Ishikawa (cell line): ENCODE measurements around the gene PDE4B.

Experiments used
- CEBPB ChIP-seq: IDR thresholded peaks from 2 replicates; pipeline ENCODE4 v1.6.1; 2012
- CREB1 ChIP-seq: IDR thresholded peaks from 2 replicates; pipeline ENCODE4 v1.6.1; 2012; ENCODE audit warnings: low read depth
- EGR1 ChIP-seq: IDR thresholded peaks from 2 replicates; pipeline ENCODE4 v1.6.1; 2012
- EP300 ChIP-seq: IDR thresholded peaks from 2 replicates; pipeline ENCODE4 v1.6.1; 2012; ENCODE audit warnings: borderline replicate concordance
- FOXM1 ChIP-seq: IDR thresholded peaks from 2 replicates; pipeline ENCODE4 v1.6.1; 2012; ENCODE audit warnings: low read depth, borderline replicate concordance
- NFIC ChIP-seq: IDR thresholded peaks from 2 replicates; pipeline ENCODE4 v1.6.1; 2012
- RAD21 ChIP-seq: IDR thresholded peaks from 2 replicates; pipeline ENCODE4 v1.6.1; 2012; ENCODE audit warnings: low read depth
- TAF1 ChIP-seq: IDR thresholded peaks from 2 replicates; pipeline ENCODE4 v1.6.1; 2012; ENCODE audit warnings: low read depth, mild to moderate bottlenecking
- TCF12 ChIP-seq: IDR thresholded peaks from 2 replicates; pipeline ENCODE4 v1.6.1; 2012; ENCODE audit warnings: low read depth
- TEAD4 ChIP-seq: IDR thresholded peaks from 2 replicates; pipeline ENCODE4 v1.6.1; 2012
- USF1 ChIP-seq: IDR thresholded peaks from 2 replicates; pipeline ENCODE4 v1.6.1; 2012
- YY1 ChIP-seq: IDR thresholded peaks from 2 replicates; pipeline ENCODE4 v1.6.1; 2012; ENCODE audit warnings: low read depth
- ZBTB7A ChIP-seq: IDR thresholded peaks from 2 replicates; pipeline ENCODE4 v1.6.1; 2012; ENCODE audit warnings: low read depth
- TF ChIP-seq, protein P1 (sequence below): IDR thresholded peaks from 2 replicates; pipeline ENCODE4 v1.6.1; 2012; ENCODE audit warnings: low read depth, mild to moderate bottlenecking
- TF ChIP-seq, protein P2 (sequence below): IDR thresholded peaks from 2 replicates; pipeline ENCODE4 v1.6.1; 2012

PDE4B gene

DNA sequence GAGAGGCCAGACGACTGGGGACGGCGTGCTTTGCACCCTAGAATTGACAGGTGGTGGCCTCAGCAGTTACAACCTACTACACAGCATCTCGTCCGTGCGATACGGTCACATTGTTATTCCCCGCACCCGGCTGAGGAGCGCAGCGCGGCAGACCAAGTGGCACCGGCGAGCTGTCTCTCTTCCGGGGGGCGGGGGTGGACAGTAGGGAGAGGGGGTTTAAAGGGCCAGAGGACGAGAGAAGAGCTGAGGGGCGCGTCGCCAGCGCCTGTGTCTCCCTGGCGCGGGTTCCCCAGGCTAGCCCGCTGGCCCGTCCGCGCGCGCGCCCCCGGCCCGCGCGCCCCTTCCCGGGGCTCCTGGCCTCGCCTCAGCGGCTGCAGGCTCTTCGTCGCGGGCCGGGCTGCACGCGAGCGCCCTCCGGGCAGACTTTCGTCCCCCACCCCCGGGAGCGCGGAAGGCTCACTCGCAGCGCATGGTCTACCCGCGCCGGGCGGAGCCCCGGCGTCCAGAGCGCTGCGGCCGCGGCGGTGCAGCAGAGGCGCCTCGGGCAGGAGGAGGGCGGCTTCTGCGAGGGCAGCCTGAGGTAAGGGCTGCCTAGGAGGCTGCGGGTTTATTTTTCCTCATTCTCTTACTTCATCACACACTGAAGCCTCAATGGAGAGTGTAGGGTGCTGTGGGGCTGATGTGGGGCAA, at the start of gene PDE4B:
Gene PDE4B (plus strand): TSS at position 227 of the 690 bp plus-strand sequence.
- TF ChIP-seq EP300 (no peak), CEBPB (no peak), NFIC (no peak), EGR1 (no peak), TCF12 (no peak)
- TF ChIP-seq, protein P1, sequence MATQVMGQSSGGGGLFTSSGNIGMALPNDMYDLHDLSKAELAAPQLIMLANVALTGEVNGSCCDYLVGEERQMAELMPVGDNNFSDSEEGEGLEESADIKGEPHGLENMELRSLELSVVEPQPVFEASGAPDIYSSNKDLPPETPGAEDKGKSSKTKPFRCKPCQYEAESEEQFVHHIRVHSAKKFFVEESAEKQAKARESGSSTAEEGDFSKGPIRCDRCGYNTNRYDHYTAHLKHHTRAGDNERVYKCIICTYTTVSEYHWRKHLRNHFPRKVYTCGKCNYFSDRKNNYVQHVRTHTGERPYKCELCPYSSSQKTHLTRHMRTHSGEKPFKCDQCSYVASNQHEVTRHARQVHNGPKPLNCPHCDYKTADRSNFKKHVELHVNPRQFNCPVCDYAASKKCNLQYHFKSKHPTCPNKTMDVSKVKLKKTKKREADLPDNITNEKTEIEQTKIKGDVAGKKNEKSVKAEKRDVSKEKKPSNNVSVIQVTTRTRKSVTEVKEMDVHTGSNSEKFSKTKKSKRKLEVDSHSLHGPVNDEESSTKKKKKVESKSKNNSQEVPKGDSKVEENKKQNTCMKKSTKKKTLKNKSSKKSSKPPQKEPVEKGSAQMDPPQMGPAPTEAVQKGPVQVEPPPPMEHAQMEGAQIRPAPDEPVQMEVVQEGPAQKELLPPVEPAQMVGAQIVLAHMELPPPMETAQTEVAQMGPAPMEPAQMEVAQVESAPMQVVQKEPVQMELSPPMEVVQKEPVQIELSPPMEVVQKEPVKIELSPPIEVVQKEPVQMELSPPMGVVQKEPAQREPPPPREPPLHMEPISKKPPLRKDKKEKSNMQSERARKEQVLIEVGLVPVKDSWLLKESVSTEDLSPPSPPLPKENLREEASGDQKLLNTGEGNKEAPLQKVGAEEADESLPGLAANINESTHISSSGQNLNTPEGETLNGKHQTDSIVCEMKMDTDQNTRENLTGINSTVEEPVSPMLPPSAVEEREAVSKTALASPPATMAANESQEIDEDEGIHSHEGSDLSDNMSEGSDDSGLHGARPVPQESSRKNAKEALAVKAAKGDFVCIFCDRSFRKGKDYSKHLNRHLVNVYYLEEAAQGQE: no peak
- TF ChIP-seq, protein P2, sequence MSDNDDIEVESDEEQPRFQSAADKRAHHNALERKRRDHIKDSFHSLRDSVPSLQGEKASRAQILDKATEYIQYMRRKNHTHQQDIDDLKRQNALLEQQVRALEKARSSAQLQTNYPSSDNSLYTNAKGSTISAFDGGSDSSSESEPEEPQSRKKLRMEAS: no peak

GRCh38 chr1:65744731-65745130, 48.0 kb upstream of the PDE4B start:
- TF ChIP-seq, protein P1: no peak
- TF ChIP-seq CEBPB (no peak), NFIC (no peak), TAF1 (no peak), USF1 (no peak), ZBTB7A (no peak), EGR1 (no peak), RAD21 (no peak), EP300 (no peak), TEAD4 (no peak), CREB1 (no peak), TCF12 (no peak), FOXM1 (no peak), YY1 (no peak)
- TF ChIP-seq, protein P2: no peak

DNA sequence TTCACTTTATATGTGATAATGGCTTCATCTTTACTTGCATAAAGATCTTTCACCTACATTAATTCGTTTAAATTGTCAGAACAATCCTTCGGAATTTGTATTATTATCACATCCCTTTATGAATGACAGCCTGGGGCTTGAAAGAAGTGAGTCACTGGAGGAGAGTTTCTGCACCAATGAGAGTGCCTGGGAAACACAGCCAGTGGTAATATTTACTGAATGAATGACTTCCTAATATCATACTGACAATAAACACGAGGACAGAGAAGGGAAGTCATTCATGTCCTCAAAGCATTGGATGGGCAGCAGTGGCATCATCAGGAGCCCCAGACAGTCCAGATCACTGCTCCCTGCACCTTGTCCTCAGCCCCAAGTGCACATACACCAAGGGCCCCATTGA, 40.7 kb upstream of the PDE4B start:
- TF ChIP-seq YY1 (no peak), EP300 (no peak), ZBTB7A (no peak), NFIC (no peak), FOXM1 (no peak), EGR1 (no peak), CREB1 (no peak), RAD21 (no peak), TAF1 (no peak)
- TF ChIP-seq, protein P2: no peak
- TF ChIP-seq, protein P1: no peak

- TF ChIP-seq TCF12 (no peak), YY1 (no peak), CREB1 (no peak), EP300 (no peak), EGR1 (no peak), RAD21 (no peak), USF1 (no peak), ZBTB7A (no peak), FOXM1 (no peak)
- TF ChIP-seq, protein P1: no peak
- TF ChIP-seq, protein P2: no peak
Measured at GRCh38 chr1:65756616-65757015, 36.1 kb upstream of the PDE4B start.
